Neuronal stem cell (in vitro differentiated cells): ENCODE results near the gene ENPEP.
"Not testable (repeated sequence)": the region's sequence is repeated elsewhere in the genome, so short reads cannot be mapped to it uniquely, and the experiment has no call there.

Experiments
- DNase-seq: peaks from one replicate; pipeline ENCODE4 v3.0.0-alpha.2; 2013; ENCODE audit warnings: low spot score
- H2AFZ ChIP-seq: one replicate; pipeline ENCODE4 v1.6.1; 2013; ENCODE audit warnings: mild to moderate bottlenecking, low read length, inconsistent platforms
- H2AK5ac ChIP-seq: 2 replicates; pipeline ENCODE4 v1.6.1; 2013; ENCODE audit warnings: low read depth, mild to moderate bottlenecking, inconsistent platforms, low read length, moderate library complexity, mixed read lengths
- H2BK120ac ChIP-seq: 2 replicates; pipeline ENCODE4 v1.6.1; 2013; ENCODE audit warnings: low read depth, mild to moderate bottlenecking, inconsistent platforms, low read length, moderate library complexity, mixed read lengths
- H2BK12ac ChIP-seq: one replicate; pipeline ENCODE4 v1.6.1; 2013; ENCODE audit warnings: low read length, inconsistent platforms
- H2BK15ac ChIP-seq: 2 replicates; pipeline ENCODE4 v1.6.1; 2013; ENCODE audit warnings: mild to moderate bottlenecking, low read length, inconsistent platforms, mixed read lengths
- H2BK5ac ChIP-seq: one replicate; pipeline ENCODE4 v1.6.1; 2013; ENCODE audit warnings: inconsistent platforms, mild to moderate bottlenecking, low read length, moderate library complexity
- H3K14ac ChIP-seq: one replicate; pipeline ENCODE4 v1.6.1; 2013; ENCODE audit warnings: low read length, inconsistent platforms
- H3K18ac ChIP-seq: 2 replicates; pipeline ENCODE4 v1.6.1; 2013; ENCODE audit warnings: low read length, inconsistent platforms
- H3K23ac ChIP-seq: 2 replicates; pipeline ENCODE4 v1.6.1; 2013; ENCODE audit warnings: low read depth, mild to moderate bottlenecking, mixed read lengths, low read length, inconsistent platforms; ENCODE audit not compliant: poor library complexity
- H3K27ac ChIP-seq: replicated peaks from 3 replicates; pipeline ENCODE4 v1.5.1; 2013; ENCODE audit warnings: low read length, inconsistent platforms
- H3K27me3 ChIP-seq, 3 experiments: 2 replicates each; pipeline ENCODE4 v1.6.1; 2013; ENCODE audit warnings: low read length in 3 of 3, mild to moderate bottlenecking in 2 of 3, inconsistent platforms in 1 of 3, low read depth in 1 of 3, mixed read lengths in 1 of 3, moderate library complexity in 1 of 3; ENCODE audit not compliant: control insufficient read depth in 3 of 3, insufficient read depth in 3 of 3
- H3K36me3 ChIP-seq, 2 donors: replicated peaks in 1 of 2; 2 replicates each; pipeline ENCODE4 v1.6.1; 2013; ENCODE audit warnings: low read length in 2 of 2; ENCODE audit not compliant: control insufficient read depth in 2 of 2, insufficient read depth in 2 of 2
- H3K4ac ChIP-seq: 2 replicates; pipeline ENCODE4 v1.6.1; 2013; ENCODE audit warnings: inconsistent platforms, mild to moderate bottlenecking, low read length, moderate library complexity
- H3K4me1 ChIP-seq, 2 donors: 1 replicate in 1 of 2; 2 replicates in 1 of 2; pipeline ENCODE4 v1.6.1; 2013; ENCODE audit warnings: low read length in 2 of 2, low read depth in 1 of 2; ENCODE audit not compliant: control insufficient read depth in 2 of 2, insufficient read depth in 1 of 2
- H3K4me2 ChIP-seq: one replicate; pipeline ENCODE4 v1.6.1; 2013; ENCODE audit warnings: mild to moderate bottlenecking, low read length, inconsistent platforms; ENCODE audit not compliant: insufficient read depth, poor library complexity, severe bottlenecking
- H3K4me3 ChIP-seq, 2 donors: 2 replicates each; pipeline ENCODE4 v1.5.1; 2013; ENCODE audit warnings: low read length in 2 of 2, mild to moderate bottlenecking in 2 of 2, inconsistent platforms in 1 of 2, moderate library complexity in 1 of 2
- H3K79me1 ChIP-seq: one replicate; pipeline ENCODE4 v1.6.1; 2013; ENCODE audit warnings: low read depth, mild to moderate bottlenecking, inconsistent platforms, low read length, moderate library complexity
- H3K9ac ChIP-seq: one replicate; pipeline ENCODE4 v1.6.1; 2013; ENCODE audit warnings: mild to moderate bottlenecking, low read depth, low read length, inconsistent platforms; ENCODE audit not compliant: poor library complexity
- H3K9me3 ChIP-seq, 2 donors: replicated peaks in 1 of 2; 2 replicates each; pipeline versions ENCODE3 to v1.6.1; 2013; ENCODE audit warnings: low read length in 2 of 2, mild to moderate bottlenecking in 2 of 2, inconsistent platforms in 1 of 2, low read depth in 1 of 2, mixed read lengths in 1 of 2, moderate library complexity in 1 of 2; ENCODE audit not compliant: control insufficient read depth in 2 of 2, insufficient read depth in 1 of 2
- H4K8ac ChIP-seq: one replicate; pipeline ENCODE4 v1.6.1; 2013; ENCODE audit warnings: low read depth, mild to moderate bottlenecking, inconsistent platforms, low read length, moderate library complexity
- H4K91ac ChIP-seq: one replicate; pipeline ENCODE4 v1.6.1; 2013; ENCODE audit warnings: low read length, low read depth, mild to moderate bottlenecking, inconsistent platforms; ENCODE audit not compliant: poor library complexity
- WGBS, 2 donors: extraction: QIAGEN DNeasy Blood & Tissue Kit; methylation state at CpG; one replicate each; pipeline ENCODE4 v1.1.7; 2013; ENCODE audit warnings: missing lambda C conversion rate in 2 of 2, mixed read lengths in 1 of 2; ENCODE audit not compliant: insufficient read length in 2 of 2, insufficient replicate concordance in 1 of 2; ENCODE audit errors: extremely low coverage in 2 of 2; 5-methylcytosine and 5-hydroxymethylcytosine counted together

Gene ENPEP

GRCh38 chr4:110486850-110487249, 10.9 kb downstream of the ENPEP start:
- not testable (repeated sequence) for H3K4me3 ChIP-seq, H2BK5ac ChIP-seq, DNase-seq, H3K27ac ChIP-seq, H3K27me3 ChIP-seq, H2BK12ac ChIP-seq, H2AK5ac ChIP-seq, H2BK15ac ChIP-seq, H2AFZ ChIP-seq, H4K8ac ChIP-seq, H4K91ac ChIP-seq, H3K4ac ChIP-seq, H3K4me1 ChIP-seq, H3K36me3 ChIP-seq, H2BK120ac ChIP-seq, H3K9me3 ChIP-seq, H3K18ac ChIP-seq, H3K4me2 ChIP-seq, H3K9ac ChIP-seq, H3K14ac ChIP-seq, H3K79me1 ChIP-seq, H3K23ac ChIP-seq
- WGBS, 2 donors, result no CpG with 5 or more reads among the region's 4 CpGs

DNA sequence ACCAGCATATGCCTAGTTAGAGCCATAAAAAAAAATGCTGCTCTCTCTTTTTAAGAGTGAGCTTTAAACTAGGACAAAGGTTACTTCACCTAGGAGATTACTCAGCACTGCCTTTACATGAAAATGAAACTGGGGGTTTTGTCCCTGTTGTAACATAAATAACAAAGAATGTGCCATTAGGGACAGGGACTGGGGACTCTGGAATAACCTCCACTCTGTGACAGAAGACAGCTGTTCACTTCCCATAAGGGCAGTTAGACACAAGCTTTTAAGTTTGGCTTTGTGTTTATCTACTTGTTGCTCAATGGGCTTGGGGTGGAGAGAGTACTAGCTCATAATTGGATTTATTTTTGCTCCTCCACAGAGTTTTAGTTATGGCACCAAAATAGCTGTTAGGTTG, 11.9 kb downstream of the ENPEP start:
- no peak for DNase-seq
- no peak overlapping the region for H4K8ac ChIP-seq
- no peak overlapping the region for H3K4me3 ChIP-seq
- H3K9me3 ChIP-seq, result no peaks in the 10 kb centered on the region
- no peak overlapping the region for H2BK120ac ChIP-seq
- H2AFZ ChIP-seq, result no peak overlapping the region
- H2AK5ac ChIP-seq, result no peak overlapping the region
- H3K4me2 ChIP-seq, result no peak overlapping the region
- H2BK12ac ChIP-seq, result no peak overlapping the region
- no peaks in the 10 kb centered on the region for H3K79me1 ChIP-seq
- no peaks in the 10 kb centered on the region for H3K4me1 ChIP-seq
- H3K14ac ChIP-seq, result no peak overlapping the region
- no peak overlapping the region for H3K9ac ChIP-seq
- no peak overlapping the region for H3K4ac ChIP-seq
- H3K36me3 ChIP-seq, result no peaks in the 10 kb centered on the region
- H3K27ac ChIP-seq, result no peak overlapping the region
- no peak overlapping the region for H3K23ac ChIP-seq
- no peak overlapping the region for H2BK15ac ChIP-seq
- no peak overlapping the region for H3K18ac ChIP-seq
- H4K91ac ChIP-seq, result no peak overlapping the region
- H3K27me3 ChIP-seq, result no peaks in the 10 kb centered on the region
- no peak overlapping the region for H2BK5ac ChIP-seq

GRCh38 chr4:110489901-110490508, 14.1 kb downstream of the ENPEP start:
- no peaks in the 10 kb centered on the region for H3K9me3 ChIP-seq
- no peaks in the 10 kb centered on the region for H3K79me1 ChIP-seq
- no peak overlapping the region for H2BK12ac ChIP-seq
- H3K4me1 ChIP-seq, result no peaks in the 10 kb centered on the region
- H2BK120ac ChIP-seq, result no peak overlapping the region
- H3K4ac ChIP-seq, result no peak overlapping the region
- H2AFZ ChIP-seq, result no peak overlapping the region
- H3K14ac ChIP-seq, result no peak overlapping the region
- H2BK5ac ChIP-seq, result no peak overlapping the region
- H3K27ac ChIP-seq, result no peak overlapping the region
- 100% methylated on average over 1 of the region's 6 CpGs; no CpG with 5 or more reads in 1 of the 2 donors for WGBS, 2 donors
- H2BK15ac ChIP-seq, result no peak overlapping the region
- H3K4me3 ChIP-seq, result no peak overlapping the region
- no peak overlapping the region for H4K8ac ChIP-seq
- no peak overlapping the region for H3K4me2 ChIP-seq
- H4K91ac ChIP-seq, result no peak overlapping the region
- no peak overlapping the region for H2AK5ac ChIP-seq
- no peak for DNase-seq
- no peaks in the 10 kb centered on the region for H3K36me3 ChIP-seq
- H3K18ac ChIP-seq, result no peak overlapping the region
- H3K9ac ChIP-seq, result no peak overlapping the region
- no peak overlapping the region for H3K23ac ChIP-seq
- no peaks in the 10 kb centered on the region for H3K27me3 ChIP-seq

- H3K27ac ChIP-seq, result no peak overlapping the region
- H2AK5ac ChIP-seq, result no peak overlapping the region
- no peaks in the 10 kb centered on the region for H3K27me3 ChIP-seq
- H3K9ac ChIP-seq, result no peak overlapping the region
- DNase-seq, result no peak
- no peak overlapping the region for H3K4me2 ChIP-seq
- H3K23ac ChIP-seq, result no peak overlapping the region
- H3K4me1 ChIP-seq, result no peaks in the 10 kb centered on the region
- H4K8ac ChIP-seq, result no peak overlapping the region
- H3K14ac ChIP-seq, result no peak overlapping the region
- no peak overlapping the region for H2BK15ac ChIP-seq
- no CpG with 5 or more reads among the region's 5 CpGs for WGBS, 2 donors
- H2BK120ac ChIP-seq, result no peak overlapping the region
- H3K18ac ChIP-seq, result no peak overlapping the region
- H3K4me3 ChIP-seq, result no peak overlapping the region
- H3K9me3 ChIP-seq, result no peaks in the 10 kb centered on the region
- H2BK5ac ChIP-seq, result no peak overlapping the region
- no peak overlapping the region for H3K4ac ChIP-seq
- H3K36me3 ChIP-seq, result no peaks in the 10 kb centered on the region
- no peaks in the 10 kb centered on the region for H3K79me1 ChIP-seq
- no peak overlapping the region for H2BK12ac ChIP-seq
- H2AFZ ChIP-seq, result no peak overlapping the region
- no peak overlapping the region for H4K91ac ChIP-seq
Observed at GRCh38 chr4:110492522-110492921, 16.6 kb downstream of the ENPEP start.
